Chondrocyte (in vitro differentiated cells): ENCODE data around the gene GPS2. TPM values are rescaled to one million over a fixed set of nuclear protein-coding genes. Genes with fewer than 3 reads are reported as not detected.

Experiments
- DNase-seq: peaks from one replicate; pipeline ENCODE4 v3.0.0; 2021; ENCODE audit warnings: mixed read lengths, low spot score
- H3K27ac Mint-ChIP-seq: one replicate; pipeline ENCODE4 v1.8.0; 2021; ENCODE audit warnings: mild to moderate bottlenecking, moderate library complexity, mixed read lengths; ENCODE audit not compliant: unreplicated experiment
- H3K27me3 Mint-ChIP-seq: 2 replicates; pipeline ENCODE4 v1.8.0; 2021; ENCODE audit warnings: low read depth, mixed read lengths
- H3K36me3 Mint-ChIP-seq: 2 replicates; pipeline ENCODE4 v1.8.0; 2021; ENCODE audit warnings: low read depth, mixed read lengths
- H3K4me1 Mint-ChIP-seq: 2 replicates; pipeline ENCODE4 v1.8.0; 2021; ENCODE audit warnings: low read depth, mild to moderate bottlenecking, mixed read lengths
- H3K4me3 Mint-ChIP-seq: one replicate; pipeline ENCODE4 v1.8.0; 2021; ENCODE audit warnings: mild to moderate bottlenecking, moderate library complexity, mixed read lengths; ENCODE audit not compliant: unreplicated experiment
- H3K9me3 Mint-ChIP-seq: 2 replicates; pipeline ENCODE4 v1.8.0; 2021; ENCODE audit warnings: low read depth, mixed read lengths
- CTCF ChIP-seq: fragments of 200-600 bp; sonication (generic); IDR thresholded peaks from 2 replicates; pipeline ENCODE4 v1.5.0; 2021; ENCODE audit warnings: antibody characterized with exemption, mild to moderate bottlenecking, moderate library complexity
- total RNA-seq: library from RNA; stranded (reverse); gene quantifications from 3 replicates; pipeline ENCODE4 v1.2.1, GENCODE V29; 2021

The GPS2 gene
- total RNA-seq, 1 donor from 2014 or later: 43.9 TPM

- no peak overlapping the region for H3K27ac Mint-ChIP-seq
- H3K9me3 Mint-ChIP-seq: no peaks in the 10 kb centered on the region
- no peaks in the 10 kb centered on the region for H3K36me3 Mint-ChIP-seq
- no peak for DNase-seq
- H3K27me3 Mint-ChIP-seq: peaks cover 49% of the 10 kb centered on the region
- H3K4me3 Mint-ChIP-seq: no peak overlapping the region
- no peak for TF ChIP-seq CTCF
- peaks cover 5% of the 10 kb centered on the region for H3K4me1 Mint-ChIP-seq
Observed at GRCh38 chr17:7289256-7290032, 25.7 kb downstream of the GPS2 start.

GRCh38 chr17:7285679-7286078, 29.5 kb downstream of the GPS2 start:
- no peak for TF ChIP-seq CTCF
- Mint-ChIP-seq H3K4me1 (peaks cover 16% of the 10 kb centered on the region), H3K9me3 (no peaks in the 10 kb centered on the region), H3K27ac (no peak overlapping the region), H3K27me3 (peaks cover 32% of the 10 kb centered on the region), H3K4me3 (no peak overlapping the region), H3K36me3 (no peaks in the 10 kb centered on the region)
- DNase-seq: no peak

- Mint-ChIP-seq H3K9me3 (no peaks in the 10 kb centered on the region), H3K36me3 (no peaks in the 10 kb centered on the region), H3K27me3 (peaks cover 28% of the 10 kb centered on the region), H3K4me1 (peaks cover 17% of the 10 kb centered on the region), H3K27ac (no peak overlapping the region), H3K4me3 (no peak overlapping the region)
- DNase-seq: no peak
- no peak for TF ChIP-seq CTCF
Observed at GRCh38 chr17:7284911-7285310, 30.2 kb downstream of the GPS2 start.

- H3K4me1 Mint-ChIP-seq: peaks cover 17% of the 10 kb centered on the region
- TF ChIP-seq CTCF: no peak
- H3K27me3 Mint-ChIP-seq: peaks cover 27% of the 10 kb centered on the region
- no peaks in the 10 kb centered on the region for H3K36me3 Mint-ChIP-seq
- no peak for DNase-seq
- H3K27ac Mint-ChIP-seq: no peak overlapping the region
- no peak overlapping the region for H3K4me3 Mint-ChIP-seq
- no peaks in the 10 kb centered on the region for H3K9me3 Mint-ChIP-seq
Observed at GRCh38 chr17:7283471-7284216, 31.5 kb downstream of the GPS2 start.

GRCh38 chr17:7282752-7283321, 32.3 kb downstream of the GPS2 start:
- TF ChIP-seq CTCF: no peak
- peak overlapping the region; percentile 25 for H3K4me3 Mint-ChIP-seq
- H3K9me3 Mint-ChIP-seq: no peaks in the 10 kb centered on the region
- DNase-seq: no peak
- H3K27me3 Mint-ChIP-seq: peaks cover 20% of the 10 kb centered on the region
- peaks cover 17% of the 10 kb centered on the region for H3K4me1 Mint-ChIP-seq
- H3K36me3 Mint-ChIP-seq: no peaks in the 10 kb centered on the region
- no peak overlapping the region for H3K27ac Mint-ChIP-seq
